ENCODE results near the gene SCARB1.

SCARB1 gene

GRCh38 chr12:124872068-124872719 is 8.5 kb upstream of the SCARB1 start:
- Histone ChIP-seq H3K27me3 (no peaks in the 10 kb centered on the region), H3K27ac (no peak overlapping the region), H3K4me3 (ENCODE audit: low read depth in 1 of 2, low read length in 1 of 2) (no peak overlapping the region), H3K4me1 (ENCODE audit: control insufficient read depth in 1 of 2, insufficient read depth in 1 of 2, low read depth in 1 of 2, low read length in 1 of 2) (peaks cover 32 to 35% of the 10 kb centered on the region in 2 experiments), H3K9me3 (no peaks in the 10 kb centered on the region), H3K36me3 (no peaks in the 10 kb centered on the region)
- TF ChIP-seq, protein P1, sequence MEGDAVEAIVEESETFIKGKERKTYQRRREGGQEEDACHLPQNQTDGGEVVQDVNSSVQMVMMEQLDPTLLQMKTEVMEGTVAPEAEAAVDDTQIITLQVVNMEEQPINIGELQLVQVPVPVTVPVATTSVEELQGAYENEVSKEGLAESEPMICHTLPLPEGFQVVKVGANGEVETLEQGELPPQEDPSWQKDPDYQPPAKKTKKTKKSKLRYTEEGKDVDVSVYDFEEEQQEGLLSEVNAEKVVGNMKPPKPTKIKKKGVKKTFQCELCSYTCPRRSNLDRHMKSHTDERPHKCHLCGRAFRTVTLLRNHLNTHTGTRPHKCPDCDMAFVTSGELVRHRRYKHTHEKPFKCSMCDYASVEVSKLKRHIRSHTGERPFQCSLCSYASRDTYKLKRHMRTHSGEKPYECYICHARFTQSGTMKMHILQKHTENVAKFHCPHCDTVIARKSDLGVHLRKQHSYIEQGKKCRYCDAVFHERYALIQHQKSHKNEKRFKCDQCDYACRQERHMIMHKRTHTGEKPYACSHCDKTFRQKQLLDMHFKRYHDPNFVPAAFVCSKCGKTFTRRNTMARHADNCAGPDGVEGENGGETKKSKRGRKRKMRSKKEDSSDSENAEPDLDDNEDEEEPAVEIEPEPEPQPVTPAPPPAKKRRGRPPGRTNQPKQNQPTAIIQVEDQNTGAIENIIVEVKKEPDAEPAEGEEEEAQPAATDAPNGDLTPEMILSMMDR (IDR thresholded peaks at IDR 0.05) = no peak

DNA sequence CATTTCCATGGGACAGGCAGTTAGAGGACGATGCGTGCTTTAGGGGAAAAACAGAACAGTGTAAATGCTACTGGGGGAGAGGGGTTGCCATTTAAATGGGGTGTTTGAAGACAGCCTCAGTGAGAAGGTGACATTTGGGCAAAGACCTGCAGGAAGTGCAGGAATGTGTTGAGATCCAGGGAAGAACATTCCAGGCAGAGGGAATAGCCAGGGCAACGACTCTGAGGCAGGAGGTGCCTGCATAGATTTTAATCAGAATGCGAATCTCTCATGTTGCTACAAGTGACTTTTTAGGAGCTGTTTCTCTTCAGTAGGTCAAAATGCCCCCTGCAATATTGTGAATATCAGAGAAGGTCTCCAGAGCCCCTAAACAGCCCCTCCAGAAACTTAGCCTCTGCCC is 7.6 kb upstream of the SCARB1 start:
- no peaks in the 10 kb centered on the region for H3K36me3 ChIP-seq
- no peaks in the 10 kb centered on the region for H3K27me3 ChIP-seq
- no peak overlapping the region for H3K27ac ChIP-seq
- H3K9me3 ChIP-seq = no peaks in the 10 kb centered on the region
- no peak overlapping the region for H3K4me3 ChIP-seq (ENCODE audit: low read depth in 1 of 2, low read length in 1 of 2)
- peaks cover 32 to 35% of the 10 kb centered on the region in 2 experiments for H3K4me1 ChIP-seq (ENCODE audit: control insufficient read depth in 1 of 2, insufficient read depth in 1 of 2, low read depth in 1 of 2, low read length in 1 of 2)
- TF ChIP-seq, protein P1 (IDR thresholded peaks at IDR 0.05) = no peak

GRCh38 chr12:124870515-124870914 is 6.9 kb upstream of the SCARB1 start:
- no peaks in the 10 kb centered on the region for H3K9me3 ChIP-seq
- no peak overlapping the region for H3K4me3 ChIP-seq (ENCODE audit: low read depth in 1 of 2, low read length in 1 of 2)
- no peak overlapping the region for H3K27ac ChIP-seq
- TF ChIP-seq, protein P1 (IDR thresholded peaks at IDR 0.05) = no peak
- H3K36me3 ChIP-seq = no peaks in the 10 kb centered on the region
- H3K4me1 ChIP-seq (ENCODE audit: control insufficient read depth in 1 of 2, insufficient read depth in 1 of 2, low read depth in 1 of 2, low read length in 1 of 2) = peaks cover 32 to 35% of the 10 kb centered on the region in 2 experiments
- H3K27me3 ChIP-seq = no peaks in the 10 kb centered on the region

GRCh38 chr12:124869059-124869665 is 5.5 kb upstream of the SCARB1 start:
- TF ChIP-seq, protein P1 (IDR thresholded peaks at IDR 0.05) = no peak
- Histone ChIP-seq H3K9me3 (no peaks in the 10 kb centered on the region), H3K27ac (peak overlapping the region; percentile 81), H3K4me1 (ENCODE audit: control insufficient read depth in 1 of 2, insufficient read depth in 1 of 2, low read depth in 1 of 2, low read length in 1 of 2) (peaks cover 25 to 31% of the 10 kb centered on the region in 2 experiments), H3K27me3 (no peaks in the 10 kb centered on the region), H3K4me3 (ENCODE audit: low read depth in 1 of 2, low read length in 1 of 2) (peak overlapping the region; percentile 53 to 57), H3K36me3 (no peaks in the 10 kb centered on the region)

DNA sequence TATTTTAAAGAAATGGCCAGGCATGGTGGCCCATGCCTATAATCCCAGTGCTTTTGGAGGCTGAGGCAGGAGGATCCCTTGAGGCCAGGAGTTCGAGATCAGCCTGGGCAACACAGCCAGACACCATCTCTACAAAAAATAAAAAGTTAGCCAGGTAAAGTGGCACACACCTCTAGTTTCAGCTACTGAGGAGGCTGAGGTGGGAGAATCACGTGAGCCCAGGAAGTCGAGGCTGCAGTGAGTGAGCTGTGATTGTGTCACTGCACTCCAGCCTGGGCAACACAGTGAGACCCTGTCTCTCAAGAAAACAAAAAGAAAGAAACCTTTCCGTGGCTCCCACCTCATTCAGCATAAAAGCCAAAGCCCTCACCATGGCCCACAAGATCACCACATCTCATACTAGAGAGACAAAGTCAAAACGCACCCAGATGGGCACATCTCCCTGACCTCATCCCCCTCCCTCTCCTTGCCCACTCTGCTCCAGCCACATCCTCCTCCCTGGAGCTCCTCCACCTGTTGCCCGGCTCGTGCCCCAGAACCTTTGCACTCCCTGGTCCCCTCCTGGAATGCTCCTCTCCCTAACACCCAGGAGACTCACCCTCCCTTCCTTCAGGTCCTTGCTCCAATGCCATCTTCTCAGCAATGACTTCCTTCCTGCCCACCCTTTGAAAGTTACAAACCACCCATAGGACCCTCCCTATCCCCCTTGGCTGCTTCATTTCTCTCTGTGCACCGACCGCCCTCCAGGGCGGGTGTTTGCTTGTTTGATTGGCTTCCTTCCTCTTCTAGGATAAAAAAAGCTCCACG is 4.8 kb upstream of the SCARB1 start:
- Histone ChIP-seq H3K27ac (peak overlapping the region; percentile 81), H3K4me3 (ENCODE audit: low read depth in 1 of 2, low read length in 1 of 2) (peak overlapping the region; percentile 53 to 57), H3K27me3 (peaks cover under 1% of the 10 kb centered on the region), H3K9me3 (no peaks in the 10 kb centered on the region), H3K36me3 (no peaks in the 10 kb centered on the region), H3K4me1 (ENCODE audit: control insufficient read depth in 1 of 2, insufficient read depth in 1 of 2, low read depth in 1 of 2, low read length in 1 of 2) (peaks cover 28 to 36% of the 10 kb centered on the region in 2 experiments)
- TF ChIP-seq, protein P1 (IDR thresholded peaks at IDR 0.05) = no peak
